HepG2 (cell line): ENCODE data around the gene DOCK3. TPM values are rescaled to one million over a fixed set of nuclear protein-coding genes. Genes with fewer than 3 reads are reported as not detected.

ENCODE experiments used
- CREM ChIP-seq, 2 experiments: sonication (generic) in 1 of 2; formaldehyde crosslinking in 1 of 2; IDR thresholded peaks; 2 replicates each; pipeline versions ENCODE4 v1.4.0 to v1.6.1; 2016 to 2020; ENCODE audit warnings: antibody characterized with exemption in 1 of 2, mild to moderate bottlenecking in 1 of 2, missing genetic modification reagents in 1 of 2
- FLYWCH1 ChIP-seq: sonication (generic); formaldehyde crosslinking; IDR thresholded peaks from 2 replicates; pipeline ENCODE4 v1.8.1; 2023; ENCODE audit warnings: mild to moderate bottlenecking, missing genetic modification reagents
- HNRNPH1 ChIP-seq: fragments of 200-400 bp; formaldehyde crosslinking; optimal IDR thresholded peaks from 2 replicates; pipeline ENCODE3; 2017; ENCODE audit warnings: mild to moderate bottlenecking, low read depth, low read length
- HOXA3 ChIP-seq: sonication (generic); formaldehyde crosslinking; IDR thresholded peaks from 2 replicates; pipeline ENCODE4 v1.5.0; 2020; ENCODE audit warnings: missing genetic modification reagents
- HOXD1 ChIP-seq: sonication (generic); formaldehyde crosslinking; IDR thresholded peaks from 2 replicates; pipeline ENCODE4 v1.5.0; 2020; ENCODE audit warnings: missing genetic modification reagents
- IRF2 ChIP-seq: IDR thresholded peaks from 2 replicates; pipeline ENCODE4 v1.6.1; 2018; ENCODE audit warnings: missing genetic modification reagents, missing compliant biosample characterization
- PHF20 ChIP-seq: sonication (generic); formaldehyde crosslinking; IDR thresholded peaks from 2 replicates; pipeline ENCODE4 v1.5.0; 2020; ENCODE audit warnings: mild to moderate bottlenecking, missing genetic modification reagents
- PREB ChIP-seq: sonication (generic); formaldehyde crosslinking; IDR thresholded peaks from 2 replicates; pipeline ENCODE4 v1.4.0; 2020; ENCODE audit warnings: missing genetic modification reagents
- RAD51 ChIP-seq: fragments of 450-650 bp; IDR thresholded peaks from 2 replicates; pipeline ENCODE4 v1.6.1; 2016; ENCODE audit warnings: borderline replicate concordance
- RBFOX2 ChIP-seq: fragments of 200-400 bp; formaldehyde crosslinking; IDR thresholded peaks from 2 replicates; pipeline ENCODE4 v1.6.1; 2017; ENCODE audit warnings: low read depth, mild to moderate bottlenecking, low read length
- SAFB2 ChIP-seq: sonication (generic); formaldehyde crosslinking; IDR thresholded peaks from 2 replicates; pipeline ENCODE4 v1.5.1; 2020; ENCODE audit warnings: missing genetic modification reagents, low read depth, mild to moderate bottlenecking, borderline replicate concordance
- TCF7 ChIP-seq: sonication (generic); IDR thresholded peaks from 2 replicates; pipeline ENCODE4 v1.6.1; 2016; ENCODE audit warnings: antibody characterized with exemption, low read depth
- THAP9 ChIP-seq: sonication (generic); formaldehyde crosslinking; IDR thresholded peaks from 2 replicates; pipeline ENCODE4; 2020; ENCODE audit warnings: missing genetic modification reagents, mild to moderate bottlenecking, borderline replicate concordance
- ZNF101 ChIP-seq: sonication (generic); formaldehyde crosslinking; IDR thresholded peaks from 2 replicates; pipeline ENCODE4 v1.4.0; 2020; ENCODE audit warnings: mild to moderate bottlenecking, low read depth, missing genetic modification reagents, borderline replicate concordance
- ZNF281 ChIP-seq: sonication (generic); formaldehyde crosslinking; IDR thresholded peaks from 2 replicates; pipeline ENCODE4 v1.4.0; 2020; ENCODE audit warnings: missing genetic modification reagents, borderline replicate concordance
- polyA plus RNA-seq, 8 experiments: library from polyadenylated mRNA; depleted of rRNA in 3 of 8; stranded (reverse) in 7 of 8; unstranded in 1 of 8; fragments of >200 nt; fragmentation: Illumina TruSeq in 4 of 8; extraction: Trizol in 4 of 8; gene quantifications; 2 replicates each; pipeline versions ENCODE4 v1.2.1 to v1.2.3, GENCODE V29; 2011 to 2016; ENCODE audit warnings: low read depth in 4 of 8, missing spikeins in 1 of 8, mixed read lengths in 1 of 8; ENCODE audit not compliant: insufficient read depth in 1 of 8
- total RNA-seq, 5 experiments: library from RNA; depleted of rRNA; stranded (reverse); fragments of >200 nt; fragmentation: Illumina TruSeq; extraction: Trizol; gene quantifications; 2 replicates each; pipeline ENCODE4 v1.2.3, GENCODE V29; 2016; ENCODE audit warnings: low read depth in 1 of 5
- TF ChIP-seq, protein P1 (sequence below): IDR thresholded peaks from 2 replicates; pipeline ENCODE4 v1.4.0; 2020; ENCODE audit warnings: mild to moderate bottlenecking, missing genetic modification reagents
- TF ChIP-seq, protein P2 (sequence below): IDR thresholded peaks from 2 replicates; pipeline ENCODE4 v1.6.1; 2016; ENCODE audit warnings: missing compliant biosample characterization, missing genetic modification reagents, borderline replicate concordance

The DOCK3 gene
- total and polyA plus RNA-seq, 2 of the 13 experiments (the other 11 are each of a cell fraction or from before 2014, with no cell fraction given) = not detected

DNA sequence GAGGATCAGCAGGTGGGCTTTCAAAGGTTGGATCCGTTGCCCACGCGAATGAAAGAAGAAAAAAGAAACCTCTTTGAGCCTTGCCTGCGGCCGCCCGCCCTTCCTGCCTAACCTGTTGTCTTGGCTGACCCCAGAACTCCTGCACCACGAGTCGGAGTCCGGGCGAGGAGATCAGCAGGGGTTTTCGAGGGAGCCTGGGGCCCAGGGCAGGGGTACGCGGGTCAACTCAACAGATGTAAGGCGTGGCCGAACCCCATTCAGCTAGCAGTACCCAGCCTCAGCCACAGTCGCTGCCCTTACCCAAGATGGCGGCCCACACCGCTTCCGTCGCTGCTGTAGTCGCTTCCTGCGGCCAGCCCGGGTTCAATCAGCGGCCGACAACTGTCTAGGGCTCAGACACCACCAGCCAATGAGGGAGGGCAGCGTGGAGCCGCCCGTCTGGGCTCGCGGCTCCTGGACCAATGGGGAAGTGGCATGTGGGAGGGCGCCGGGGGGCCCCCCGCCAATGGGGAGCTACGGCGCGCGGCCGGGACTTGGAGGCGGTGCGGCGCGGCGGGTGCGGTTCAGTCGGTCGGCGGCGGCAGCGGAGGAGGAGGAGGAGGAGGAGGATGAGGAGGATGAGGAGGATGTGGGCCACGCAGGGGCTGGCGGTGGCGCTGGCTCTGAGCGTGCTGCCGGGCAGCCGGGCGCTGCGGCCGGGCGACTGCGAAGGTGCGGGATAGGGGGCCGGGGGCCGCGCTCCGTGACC is 710.2 kb downstream of the DOCK3 start, which contains the start of gene MANF (continued):
- peak; percentile 92 for TF ChIP-seq RBFOX2
- TF ChIP-seq IRF2 (CRISPR knock-in tag) = 0 out of 2 replicates have a peak, but pooled peaks have one; percentile 45
- no peak for TF ChIP-seq HNRNPH1
- TF ChIP-seq HOXD1 (CRISPR knock-in tag) = no peak
- no peak for TF ChIP-seq SAFB2 (CRISPR knock-in tag)
- TF ChIP-seq RAD51 = no peak
- TF ChIP-seq THAP9 (CRISPR knock-in tag) = peak; percentile 96; the same call in 1 of the 2 replicates
- TF ChIP-seq FLYWCH1 = no peak
- TF ChIP-seq HOXA3 = peak; percentile 98
- TF ChIP-seq ZNF101 (CRISPR knock-in tag) = no peak
- TF ChIP-seq, protein P1, sequence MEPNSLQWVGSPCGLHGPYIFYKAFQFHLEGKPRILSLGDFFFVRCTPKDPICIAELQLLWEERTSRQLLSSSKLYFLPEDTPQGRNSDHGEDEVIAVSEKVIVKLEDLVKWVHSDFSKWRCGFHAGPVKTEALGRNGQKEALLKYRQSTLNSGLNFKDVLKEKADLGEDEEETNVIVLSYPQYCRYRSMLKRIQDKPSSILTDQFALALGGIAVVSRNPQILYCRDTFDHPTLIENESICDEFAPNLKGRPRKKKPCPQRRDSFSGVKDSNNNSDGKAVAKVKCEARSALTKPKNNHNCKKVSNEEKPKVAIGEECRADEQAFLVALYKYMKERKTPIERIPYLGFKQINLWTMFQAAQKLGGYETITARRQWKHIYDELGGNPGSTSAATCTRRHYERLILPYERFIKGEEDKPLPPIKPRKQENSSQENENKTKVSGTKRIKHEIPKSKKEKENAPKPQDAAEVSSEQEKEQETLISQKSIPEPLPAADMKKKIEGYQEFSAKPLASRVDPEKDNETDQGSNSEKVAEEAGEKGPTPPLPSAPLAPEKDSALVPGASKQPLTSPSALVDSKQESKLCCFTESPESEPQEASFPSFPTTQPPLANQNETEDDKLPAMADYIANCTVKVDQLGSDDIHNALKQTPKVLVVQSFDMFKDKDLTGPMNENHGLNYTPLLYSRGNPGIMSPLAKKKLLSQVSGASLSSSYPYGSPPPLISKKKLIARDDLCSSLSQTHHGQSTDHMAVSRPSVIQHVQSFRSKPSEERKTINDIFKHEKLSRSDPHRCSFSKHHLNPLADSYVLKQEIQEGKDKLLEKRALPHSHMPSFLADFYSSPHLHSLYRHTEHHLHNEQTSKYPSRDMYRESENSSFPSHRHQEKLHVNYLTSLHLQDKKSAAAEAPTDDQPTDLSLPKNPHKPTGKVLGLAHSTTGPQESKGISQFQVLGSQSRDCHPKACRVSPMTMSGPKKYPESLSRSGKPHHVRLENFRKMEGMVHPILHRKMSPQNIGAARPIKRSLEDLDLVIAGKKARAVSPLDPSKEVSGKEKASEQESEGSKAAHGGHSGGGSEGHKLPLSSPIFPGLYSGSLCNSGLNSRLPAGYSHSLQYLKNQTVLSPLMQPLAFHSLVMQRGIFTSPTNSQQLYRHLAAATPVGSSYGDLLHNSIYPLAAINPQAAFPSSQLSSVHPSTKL (CRISPR knock-in tag) = peak; percentile 60
- no peak for TF ChIP-seq TCF7
- TF ChIP-seq, protein P2, sequence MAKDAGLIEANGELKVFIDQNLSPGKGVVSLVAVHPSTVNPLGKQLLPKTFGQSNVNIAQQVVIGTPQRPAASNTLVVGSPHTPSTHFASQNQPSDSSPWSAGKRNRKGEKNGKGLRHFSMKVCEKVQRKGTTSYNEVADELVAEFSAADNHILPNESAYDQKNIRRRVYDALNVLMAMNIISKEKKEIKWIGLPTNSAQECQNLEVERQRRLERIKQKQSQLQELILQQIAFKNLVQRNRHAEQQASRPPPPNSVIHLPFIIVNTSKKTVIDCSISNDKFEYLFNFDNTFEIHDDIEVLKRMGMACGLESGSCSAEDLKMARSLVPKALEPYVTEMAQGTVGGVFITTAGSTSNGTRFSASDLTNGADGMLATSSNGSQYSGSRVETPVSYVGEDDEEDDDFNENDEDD (CRISPR knock-in tag) = peak; percentile 85
- TF ChIP-seq PREB = no peak
- no peak for TF ChIP-seq ZNF281 (CRISPR knock-in tag)
- peak; percentile 94 for TF ChIP-seq CREM (IDR thresholded peaks at IDR 0.05)
- TF ChIP-seq CREM (CRISPR knock-in tag; IDR thresholded peaks at IDR 0.05) = 0 out of 2 replicates have a peak, but pooled peaks have one; percentile 27
- peak; percentile 88 for TF ChIP-seq PHF20 (CRISPR knock-in tag)
